HCT116 (cell line): ENCODE results near the gene FMN1. TPM values are rescaled to one million over a fixed set of nuclear protein-coding genes. Genes with fewer than 3 reads are reported as not detected.

ENCODE experiments used
- ATAC-seq: fragments of 200-7000 bp; cut with Tn5 transposase; 2 replicates; pipeline ENCODE4 v1.9.1; 2020; ENCODE audit warnings: mild to moderate bottlenecking, moderate library complexity
- BruUV-seq: library from RNA; stranded (reverse); fragments of 400-500 nt; replicated peaks from 2 replicates; lab custom pipeline; 2021; lab: Mats Ljungman, UMichigan
- CTCF ChIA-PET: fragments of 300-600 bp; sonication (Branson Sonifier 250); formaldehyde crosslinking; loops from one replicate; lab custom pipeline; 2021; ENCODE audit warnings: antibody characterized with exemption; lab: Charles Lee
- POLR2A ChIA-PET: fragments of 300-600, 350-600 bp; sonication (Branson Sonifier 250); formaldehyde crosslinking; loops from one replicate; lab custom pipeline; 2021; ENCODE audit warnings: antibody characterized with exemption; lab: Charles Lee
- RAD21 ChIA-PET, 2 experiments: fragments of 300-600 bp; sonication (Branson Sonifier 250); formaldehyde crosslinking; loops; one replicate each; lab custom pipeline; 2023; ENCODE audit warnings: low total read pairs in 2 of 2; ENCODE audit not compliant: uncharacterized antibody in 2 of 2, unreplicated experiment in 2 of 2, low non-redundant PET in 1 of 2; lab: Charles Lee
- DNase-seq: peaks from one replicate; pipeline ENCODE4 v3.0.0-alpha.2; 2010; ENCODE audit warnings: low read depth, low spot score
- H2AFZ ChIP-seq: fragments of 200-600 bp; shearing (Covaris generic), sonication (generic); 2 replicates; pipeline ENCODE4 v1.6.1; 2017; ENCODE audit warnings: low read depth, mixed run types, mixed read lengths, antibody characterized with exemption, low read length; ENCODE audit not compliant: poor library complexity, severe bottlenecking
- H3K27ac ChIP-seq: 2 replicates; pipeline ENCODE4 v1.5.1; 2012; ENCODE audit warnings: low read depth, low read length
- H3K27me3 ChIP-seq: fragments of 200-600 bp; sonication (generic); 2 replicates; pipeline ENCODE4 v1.6.1; 2016; ENCODE audit warnings: mixed run types, low read length, mixed read lengths; ENCODE audit not compliant: insufficient read depth
- H3K36me3 ChIP-seq, 2 experiments: fragments of 200-500 bp in 1 of 2; fragments of 200-600 bp in 1 of 2; sonication (Bioruptor generic) in 1 of 2; sonication (generic) in 1 of 2; 2 replicates each; pipeline versions ENCODE4 v1.5.1 to v1.6.1; 2014 to 2016; ENCODE audit warnings: low read length in 2 of 2, inconsistent platforms in 1 of 2, mixed read lengths in 1 of 2, mixed run types in 1 of 2; ENCODE audit not compliant: insufficient read depth in 2 of 2, control insufficient read depth in 1 of 2
- H3K4me1 ChIP-seq, 2 experiments: fragments of 200-600 bp in 1 of 2; sonication (generic) in 1 of 2; 2 replicates each; pipeline versions ENCODE4 v1.5.1 to v1.6.1; 2012 to 2017; ENCODE audit warnings: low read length in 2 of 2, inconsistent platforms in 1 of 2, mild to moderate bottlenecking in 1 of 2, mixed read lengths in 1 of 2, mixed run types in 1 of 2, moderate library complexity in 1 of 2; ENCODE audit not compliant: insufficient read depth in 2 of 2, control insufficient read depth in 1 of 2
- H3K4me2 ChIP-seq: fragments of 200-600 bp; sonication (generic); 2 replicates; pipeline ENCODE4 v1.6.1; 2017; ENCODE audit warnings: mixed run types, low read length, mixed read lengths
- H3K4me3 ChIP-seq, 2 experiments: fragments of 200-600 bp in 1 of 2; sonication (generic) in 1 of 2; replicated peaks in 1 of 2; 2 replicates each; pipeline ENCODE4 v1.5.1; 2011 to 2016; ENCODE audit warnings: low read length in 2 of 2, control low read depth in 1 of 2, low read depth in 1 of 2, mild to moderate bottlenecking in 1 of 2, mixed read lengths in 1 of 2, mixed run types in 1 of 2
- H3K79me2 ChIP-seq: fragments of 200-600 bp; sonication (generic); 2 replicates; pipeline ENCODE4 v1.6.1; 2017; ENCODE audit warnings: mild to moderate bottlenecking, mixed run types, low read length, moderate library complexity, mixed read lengths; ENCODE audit not compliant: insufficient read depth
- H3K9ac ChIP-seq: fragments of 200-600 bp; sonication (generic); 2 replicates; pipeline ENCODE4 v1.6.1; 2016; ENCODE audit warnings: low read length, mixed read lengths
- H3K9me2 ChIP-seq: fragments of 200-600 bp; sonication (generic), shearing (Covaris generic); 2 replicates; pipeline ENCODE4 v1.6.1; 2017; ENCODE audit warnings: mixed run types, mild to moderate bottlenecking, moderate library complexity; ENCODE audit not compliant: insufficient read depth
- H3K9me3 ChIP-seq, 2 experiments: fragments of 200-500 bp in 1 of 2; fragments of 200-600 bp in 1 of 2; sonication (Bioruptor generic) in 1 of 2; sonication (generic) in 1 of 2; 2 replicates each; pipeline ENCODE4 v1.6.1; 2014 to 2017; ENCODE audit warnings: low read length in 2 of 2, mixed read lengths in 2 of 2, inconsistent platforms in 1 of 2, low read depth in 1 of 2, mild to moderate bottlenecking in 1 of 2, mixed run types in 1 of 2, moderate library complexity in 1 of 2; ENCODE audit not compliant: control insufficient read depth in 1 of 2, insufficient read depth in 1 of 2
- H4K20me1 ChIP-seq: fragments of 200-600 bp; sonication (generic), shearing (Covaris generic); 2 replicates; pipeline ENCODE4 v1.6.1; 2017; ENCODE audit warnings: mixed run types, mild to moderate bottlenecking, moderate library complexity; ENCODE audit not compliant: insufficient read depth
- CBX3 ChIP-seq: IDR thresholded peaks from 2 replicates; pipeline ENCODE4 v1.6.1; 2012; ENCODE audit warnings: low read depth
- CEBPB ChIP-seq: IDR thresholded peaks from 2 replicates; pipeline ENCODE4 v1.6.1; 2012; ENCODE audit warnings: low read depth
- EGR1 ChIP-seq: IDR thresholded peaks from 2 replicates; pipeline ENCODE4 v1.6.1; 2012; ENCODE audit warnings: low read depth
- ELF1 ChIP-seq: IDR thresholded peaks from 2 replicates; pipeline ENCODE4 v1.6.1; 2012; ENCODE audit warnings: low read depth, borderline replicate concordance
- EZH2 ChIP-seq: fragments of 200-600 bp; sonication (generic); IDR thresholded peaks from 2 replicates; pipeline ENCODE4 v1.6.1; 2017; ENCODE audit warnings: antibody characterized with exemption, mixed run types
- EZH2phosphoT487 ChIP-seq: fragments of 200-600 bp; IDR thresholded peaks from 2 replicates; pipeline ENCODE4 v1.6.1; 2018; ENCODE audit warnings: antibody characterized with exemption, borderline replicate concordance
- FOSL1 ChIP-seq: IDR thresholded peaks from 2 replicates; pipeline ENCODE4 v1.6.1; 2012; ENCODE audit warnings: low read depth
- JUND ChIP-seq: IDR thresholded peaks from 2 replicates; pipeline ENCODE4 v1.6.1; 2012
- MAX ChIP-seq: IDR thresholded peaks from 2 replicates; pipeline ENCODE4 v1.6.1; 2012
- POLR2A ChIP-seq: IDR thresholded peaks from 2 replicates; pipeline ENCODE4 v1.7.0; 2011; ENCODE audit warnings: borderline replicate concordance; ENCODE audit not compliant: insufficient read depth, insufficient read length; ENCODE audit errors: extremely low read depth
- POLR2AphosphoS5 ChIP-seq: IDR thresholded peaks from 2 replicates; pipeline ENCODE4 v1.6.1; 2011; ENCODE audit warnings: mild to moderate bottlenecking, low read depth, low read length, moderate library complexity
- RAD21 ChIP-seq: IDR thresholded peaks from 2 replicates; pipeline ENCODE4 v1.6.1; 2012; ENCODE audit warnings: low read depth, mild to moderate bottlenecking
- SIN3A ChIP-seq: IDR thresholded peaks from 2 replicates; pipeline ENCODE4 v1.6.1; 2012; ENCODE audit warnings: low read depth
- SRF ChIP-seq: IDR thresholded peaks from 2 replicates; pipeline ENCODE4 v1.6.1; 2012; ENCODE audit warnings: low read depth
- YY1 ChIP-seq: IDR thresholded peaks from 2 replicates; pipeline ENCODE4 v1.6.1; 2011; ENCODE audit warnings: low read length, low read depth, moderate library complexity, mild to moderate bottlenecking; ENCODE audit not compliant: insufficient replicate concordance; ENCODE audit errors: extremely low read depth
- ZFX ChIP-seq: fragments of 450-650 bp; IDR thresholded peaks from 2 replicates; pipeline ENCODE4 v1.6.1; 2017
- ZNF274 ChIP-seq: fragments of 200-500 bp; sonication (Bioruptor generic); IDR thresholded peaks from 2 replicates; pipeline ENCODE4 v1.6.1; 2014; ENCODE audit warnings: mild to moderate bottlenecking, low read depth, low read length, inconsistent platforms
- intact Hi-C: fragments of 100-400 bp; cut with micrococcal nuclease; formaldehyde crosslinking; loops from 2 replicates; pipeline ENCODE4 v1.10.0; 2022
- total RNA-seq: library from RNA; stranded (reverse); gene quantifications from one replicate; pipeline ENCODE4 v1.2.1, GENCODE V29; 2021; ENCODE audit not compliant: unreplicated experiment
- TF ChIP-seq, protein P1 (sequence below): IDR thresholded peaks from 2 replicates; pipeline ENCODE4 v1.6.1; 2012
- TF ChIP-seq, protein P2 (sequence below): IDR thresholded peaks from 2 replicates; pipeline ENCODE4 v1.6.1; 2012; ENCODE audit warnings: low read depth

The FMN1 gene
- total RNA-seq, 1 experiment from 2014 or later: 0.39 TPM

DNA sequence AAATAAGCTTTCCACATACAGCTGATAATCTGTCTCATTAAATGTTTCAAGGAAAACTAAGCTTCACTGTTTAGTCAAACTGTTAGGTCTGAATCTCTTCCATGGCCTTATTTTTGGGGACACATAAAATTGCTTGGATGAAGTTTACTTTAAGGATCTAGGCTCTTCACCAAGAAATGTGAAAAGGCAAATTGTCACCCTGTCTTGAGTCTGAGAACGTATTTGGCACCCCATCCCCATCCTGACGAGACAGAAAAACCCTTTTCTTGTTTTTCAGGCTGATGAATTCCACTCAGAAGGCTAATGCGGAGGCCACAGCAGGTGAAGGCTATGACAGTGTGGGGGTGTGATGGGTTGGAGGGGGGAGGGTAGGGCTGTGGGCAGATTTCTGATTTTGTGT, 250.1 kb downstream of the FMN1 start:
- Histone ChIP-seq H3K4me1 (no peaks in the 10 kb centered on the region), H3K27me3 (no peaks in the 10 kb centered on the region), H2AFZ (no peak overlapping the region), H4K20me1 (no peaks in the 10 kb centered on the region), H3K9ac (no peak overlapping the region), H3K4me3 (no peak overlapping the region)
- POLR2A ChIA-PET: no interaction called here
- ATAC-seq: no peak
- no peak for TF ChIP-seq POLR2AphosphoS5
- TF ChIP-seq, all 23 proteins: peak for 0
- RAD21 ChIA-PET: no interaction called here
- no peaks in the 10 kb centered on the region for H3K36me3 ChIP-seq
- CTCF ChIA-PET: interaction anchor here (1.1 kb wide), 1 partner anchor 8 kb away, joined by 4 read pairs; no protein-coding TSS in a partner anchor
- intact Hi-C loops: no loop called here
- no peak for DNase-seq
- H3K4me2 ChIP-seq: no peak overlapping the region
- H3K9me3 ChIP-seq: no peaks in the 10 kb centered on the region
- no peaks in the 10 kb centered on the region for H3K9me2 ChIP-seq
- BruUV-seq: no TSS peak
- no peak overlapping the region for H3K27ac ChIP-seq
- H3K79me2 ChIP-seq: no peaks in the 10 kb centered on the region

- intact Hi-C loops: no loop called here
- no peak for ATAC-seq
- H3K9ac ChIP-seq: no peak overlapping the region
- no peak overlapping the region for H3K27ac ChIP-seq
- no peaks in the 10 kb centered on the region for H3K36me3 ChIP-seq
- ChIA-PET POLR2A (no interaction called here), RAD21 (no interaction called here), CTCF (interaction anchor here (1.1 kb wide), 1 partner anchor 7 kb away, joined by 4 read pairs; no protein-coding TSS in a partner anchor)
- H3K9me2 ChIP-seq: no peaks in the 10 kb centered on the region
- no peaks in the 10 kb centered on the region for H4K20me1 ChIP-seq
- H3K27me3 ChIP-seq: no peaks in the 10 kb centered on the region
- no peak for DNase-seq
- no peak overlapping the region for H3K4me3 ChIP-seq
- no peak overlapping the region for H2AFZ ChIP-seq
- no peaks in the 10 kb centered on the region for H3K4me1 ChIP-seq
- no peak overlapping the region for H3K4me2 ChIP-seq
- H3K79me2 ChIP-seq: no peaks in the 10 kb centered on the region
- no TSS peak for BruUV-seq
- H3K9me3 ChIP-seq: no peaks in the 10 kb centered on the region
- no peak for TF ChIP-seq EGR1
- no peak for TF ChIP-seq POLR2A
- no peak for TF ChIP-seq RAD21
- TF ChIP-seq MAX: no peak
- no peak for TF ChIP-seq POLR2AphosphoS5
- TF ChIP-seq YY1: no peak
- TF ChIP-seq SRF: no peak
- no peak for TF ChIP-seq ELF1
- no peak for TF ChIP-seq SIN3A
- no peak for TF ChIP-seq EZH2
- TF ChIP-seq, protein P1, sequence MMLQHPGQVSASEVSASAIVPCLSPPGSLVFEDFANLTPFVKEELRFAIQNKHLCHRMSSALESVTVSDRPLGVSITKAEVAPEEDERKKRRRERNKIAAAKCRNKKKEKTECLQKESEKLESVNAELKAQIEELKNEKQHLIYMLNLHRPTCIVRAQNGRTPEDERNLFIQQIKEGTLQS: no peak
- no peak for TF ChIP-seq ZFX
- no peak for TF ChIP-seq CEBPB
- TF ChIP-seq, protein P2, sequence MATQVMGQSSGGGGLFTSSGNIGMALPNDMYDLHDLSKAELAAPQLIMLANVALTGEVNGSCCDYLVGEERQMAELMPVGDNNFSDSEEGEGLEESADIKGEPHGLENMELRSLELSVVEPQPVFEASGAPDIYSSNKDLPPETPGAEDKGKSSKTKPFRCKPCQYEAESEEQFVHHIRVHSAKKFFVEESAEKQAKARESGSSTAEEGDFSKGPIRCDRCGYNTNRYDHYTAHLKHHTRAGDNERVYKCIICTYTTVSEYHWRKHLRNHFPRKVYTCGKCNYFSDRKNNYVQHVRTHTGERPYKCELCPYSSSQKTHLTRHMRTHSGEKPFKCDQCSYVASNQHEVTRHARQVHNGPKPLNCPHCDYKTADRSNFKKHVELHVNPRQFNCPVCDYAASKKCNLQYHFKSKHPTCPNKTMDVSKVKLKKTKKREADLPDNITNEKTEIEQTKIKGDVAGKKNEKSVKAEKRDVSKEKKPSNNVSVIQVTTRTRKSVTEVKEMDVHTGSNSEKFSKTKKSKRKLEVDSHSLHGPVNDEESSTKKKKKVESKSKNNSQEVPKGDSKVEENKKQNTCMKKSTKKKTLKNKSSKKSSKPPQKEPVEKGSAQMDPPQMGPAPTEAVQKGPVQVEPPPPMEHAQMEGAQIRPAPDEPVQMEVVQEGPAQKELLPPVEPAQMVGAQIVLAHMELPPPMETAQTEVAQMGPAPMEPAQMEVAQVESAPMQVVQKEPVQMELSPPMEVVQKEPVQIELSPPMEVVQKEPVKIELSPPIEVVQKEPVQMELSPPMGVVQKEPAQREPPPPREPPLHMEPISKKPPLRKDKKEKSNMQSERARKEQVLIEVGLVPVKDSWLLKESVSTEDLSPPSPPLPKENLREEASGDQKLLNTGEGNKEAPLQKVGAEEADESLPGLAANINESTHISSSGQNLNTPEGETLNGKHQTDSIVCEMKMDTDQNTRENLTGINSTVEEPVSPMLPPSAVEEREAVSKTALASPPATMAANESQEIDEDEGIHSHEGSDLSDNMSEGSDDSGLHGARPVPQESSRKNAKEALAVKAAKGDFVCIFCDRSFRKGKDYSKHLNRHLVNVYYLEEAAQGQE: no peak
- TF ChIP-seq FOSL1: no peak
- no peak for TF ChIP-seq CBX3
- no peak for TF ChIP-seq EZH2phosphoT487
- TF ChIP-seq ZNF274: no peak
- TF ChIP-seq JUND: no peak
Measured at GRCh38 chr15:32943711-32944110, 250.8 kb downstream of the FMN1 start.
